Measurements from ENCODE around the gene SLMAP. TPM values are rescaled to one million over a fixed set of nuclear protein-coding genes. Genes with fewer than 3 reads are reported as not detected.

SLMAP gene
- total RNA-seq, 5 donors from 2014 or later (not counting 1 experiment from before 2014, with no cell fraction given), result 57.4 to 78.8 (median 72.3) TPM

DNA sequence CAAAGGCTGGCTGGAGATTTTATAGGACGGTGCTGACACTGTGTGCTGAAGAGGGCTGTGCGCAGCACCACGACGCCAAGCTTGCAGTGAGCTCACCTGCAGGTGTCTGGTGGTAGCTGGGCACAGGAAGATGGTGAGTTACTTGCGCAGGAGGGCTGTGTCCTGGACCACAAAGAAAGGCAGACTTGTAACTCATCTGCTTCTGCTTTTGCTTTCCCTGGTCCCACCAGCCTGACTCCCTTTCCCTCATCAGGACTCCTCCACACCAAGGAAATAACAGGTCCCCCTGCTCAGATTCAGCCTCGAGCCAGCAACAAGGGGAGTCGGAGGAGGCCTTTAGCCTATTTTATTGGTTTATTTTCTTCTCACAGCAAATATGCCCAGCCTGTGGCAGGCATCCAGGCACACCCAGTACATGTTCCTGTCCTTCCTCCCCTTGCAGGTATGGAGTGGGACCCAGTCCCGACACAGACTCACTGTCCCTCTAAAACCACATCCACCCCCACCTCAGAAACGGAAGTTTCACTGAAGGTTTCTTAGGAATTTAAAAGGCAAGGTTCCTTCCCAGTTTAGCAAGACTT, 216.5 kb downstream of the SLMAP start:
- Mint-ChIP-seq H3K36me3 (no peaks in the 10 kb centered on the region), H3K4me1 (peaks cover 6 to 25% (median 13%) of the 10 kb centered on the region in 3 donors), H3K27ac (no peak overlapping the region), H3K4me3 (no peak overlapping the region), H3K9me3 (no peaks in the 10 kb centered on the region), H3K27me3 (no peaks in the 10 kb centered on the region)
- CTCF ChIA-PET, result no interaction called here
- H3K27ac ChIP-seq (ENCODE audit: low read length), result no peak overlapping the region
- H3K9me3 ChIP-seq, result no peaks in the 10 kb centered on the region
- no peaks in the 10 kb centered on the region for H3K36me3 ChIP-seq (ENCODE audit: control insufficient read depth in 2 of 2, extremely low read depth in 1 of 2, insufficient read depth in 1 of 2, low read length in 1 of 2)
- POLR2A ChIA-PET, result no interaction called here
- no peak overlapping the region for H3K4me3 ChIP-seq (ENCODE audit: control insufficient read depth in 1 of 2, extremely low read depth in 1 of 2, low read length in 1 of 2)
- peaks cover 0 to 12% of the 10 kb centered on the region in 2 experiments for H3K4me1 ChIP-seq (ENCODE audit: control insufficient read depth in 1 of 2, extremely low read depth in 1 of 2, insufficient read depth in 2 of 2, low read length in 2 of 2)
- WGBS (ENCODE audit: insufficient coverage), result 50% methylated on average over 4 of the region's 9 CpGs
- H3K27me3 ChIP-seq (replicated peaks in 1 of 2; ENCODE audit: control insufficient read depth in 2 of 2, extremely low read depth in 1 of 2, insufficient read depth in 2 of 2, low read length in 1 of 2), result peaks cover 0 to 5% of the 10 kb centered on the region in 2 experiments
- DNase-seq (no peak), ATAC-seq (replicated peaks in 1 of 4) (peak in 1 of 4 experiments; percentile 47)

DNA sequence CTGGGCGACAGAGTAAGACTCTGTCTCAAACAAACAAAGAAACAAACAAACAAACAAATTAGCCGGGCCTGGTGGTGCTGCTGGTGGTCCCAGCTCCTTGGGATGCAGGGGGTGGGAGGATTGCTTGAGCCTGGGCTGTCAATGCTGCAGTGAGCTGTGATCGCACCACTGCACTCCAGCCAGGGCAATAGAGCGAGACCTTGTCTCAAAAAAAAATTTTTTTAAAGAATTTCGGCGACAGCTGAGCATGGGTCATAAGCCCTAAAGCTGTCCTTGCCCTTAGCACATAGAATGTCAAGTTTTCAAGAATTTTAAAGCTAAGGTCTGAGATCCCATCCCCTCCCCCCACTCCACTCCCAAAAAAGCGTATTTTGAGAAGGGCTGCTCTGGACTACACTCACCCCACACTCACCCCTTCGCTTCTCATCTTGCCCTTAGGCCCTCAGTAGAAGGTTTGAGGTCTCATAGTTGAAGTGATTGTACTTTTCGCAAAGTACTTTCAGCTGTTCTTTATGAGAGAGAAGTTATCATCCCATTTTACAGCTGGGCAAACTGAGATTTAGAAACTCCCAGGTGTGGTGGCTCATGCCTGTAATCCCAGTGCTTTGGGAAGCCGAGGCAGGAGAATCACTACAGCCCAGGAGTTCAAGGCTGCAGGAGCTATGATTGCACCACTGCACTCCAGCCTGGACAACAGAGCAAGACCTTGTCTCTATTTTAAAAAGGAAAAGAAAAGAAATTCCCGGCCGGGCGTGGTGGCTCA, 217.8 kb downstream of the SLMAP start:
- no peak overlapping the region for H3K4me3 Mint-ChIP-seq

DNA sequence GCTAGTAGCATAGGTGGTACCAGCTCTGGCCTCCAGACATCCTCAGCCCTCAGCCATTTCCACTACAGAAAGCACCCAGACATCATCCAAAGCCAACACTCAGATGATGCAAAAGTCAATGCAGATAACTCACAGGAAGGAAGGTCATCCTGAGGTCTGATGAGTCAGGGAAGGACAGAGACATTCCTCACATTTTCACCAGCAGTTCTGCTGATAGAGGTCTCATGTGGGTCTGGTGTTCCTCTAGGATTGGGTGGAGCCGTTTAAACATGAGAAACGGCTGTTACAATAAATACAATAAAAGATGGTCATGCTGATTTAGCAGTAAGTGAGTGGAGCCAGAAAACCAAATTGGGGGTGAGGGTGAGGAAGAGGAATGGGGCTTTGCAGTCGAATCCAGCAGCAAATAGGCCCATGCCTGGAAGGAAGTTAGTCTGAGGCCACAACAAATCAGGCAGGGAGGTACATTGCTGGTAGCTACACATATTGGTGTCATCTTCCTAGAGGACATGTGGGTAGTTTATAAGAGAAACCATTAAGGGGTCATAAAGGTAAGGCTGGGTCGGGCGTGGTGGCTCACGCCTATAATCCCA, 218.8 kb downstream of the SLMAP start:
- Mint-ChIP-seq H3K9me3 (no peaks in the 10 kb centered on the region), H3K27ac (no peak overlapping the region), H3K27me3 (no peaks in the 10 kb centered on the region), H3K4me1 (peaks cover 2 to 15% (median 5%) of the 10 kb centered on the region in 3 donors), H3K4me3 (no peak overlapping the region), H3K36me3 (no peaks in the 10 kb centered on the region)
- Histone ChIP-seq H3K27me3 (replicated peaks in 1 of 2; ENCODE audit: control insufficient read depth in 2 of 2, extremely low read depth in 1 of 2, insufficient read depth in 2 of 2, low read length in 1 of 2) (peaks cover 0 to 5% of the 10 kb centered on the region in 2 experiments), H3K36me3 (ENCODE audit: control insufficient read depth in 2 of 2, extremely low read depth in 1 of 2, insufficient read depth in 1 of 2, low read length in 1 of 2) (no peaks in the 10 kb centered on the region), H3K9me3 (no peaks in the 10 kb centered on the region), H3K4me3 (ENCODE audit: control insufficient read depth in 1 of 2, extremely low read depth in 1 of 2, low read length in 1 of 2) (no peak overlapping the region), H3K4me1 (ENCODE audit: control insufficient read depth in 1 of 2, extremely low read depth in 1 of 2, insufficient read depth in 2 of 2, low read length in 2 of 2) (peaks cover 0 to 4% of the 10 kb centered on the region in 2 experiments), H3K27ac (ENCODE audit: low read length) (no peak overlapping the region)
- POLR2A ChIA-PET, result no interaction called here
- 86% methylated on average over 6 of the region's 6 CpGs for WGBS (ENCODE audit: insufficient coverage)
- DNase-seq, result no peak
- no peak for ATAC-seq (replicated peaks in 1 of 4)
- CTCF ChIA-PET, result interaction anchor here in 1 of 2 donors (0.6 kb wide), 1 partner anchor 1083 kb away, joined by 8 read pairs; no protein-coding TSS in a partner anchor

More for the DNA sequence above, 217.8 kb downstream of the SLMAP start:
- Histone ChIP-seq H3K27me3 (replicated peaks in 1 of 2; ENCODE audit: control insufficient read depth in 2 of 2, extremely low read depth in 1 of 2, insufficient read depth in 2 of 2, low read length in 1 of 2) (peaks cover 0 to 5% of the 10 kb centered on the region in 2 experiments), H3K27ac (ENCODE audit: low read length) (no peak overlapping the region), H3K4me1 (ENCODE audit: control insufficient read depth in 1 of 2, extremely low read depth in 1 of 2, insufficient read depth in 2 of 2, low read length in 2 of 2) (peaks cover 0 to 4% of the 10 kb centered on the region in 2 experiments), H3K36me3 (ENCODE audit: control insufficient read depth in 2 of 2, extremely low read depth in 1 of 2, insufficient read depth in 1 of 2, low read length in 1 of 2) (no peaks in the 10 kb centered on the region), H3K4me3 (ENCODE audit: control insufficient read depth in 1 of 2, extremely low read depth in 1 of 2, low read length in 1 of 2) (no peak overlapping the region), H3K9me3 (no peaks in the 10 kb centered on the region)
- peaks cover 2 to 15% (median 5%) of the 10 kb centered on the region in 3 donors for H3K4me1 Mint-ChIP-seq
- no peaks in the 10 kb centered on the region for H3K9me3 Mint-ChIP-seq
- ChIA-PET POLR2A (no interaction called here), CTCF (no interaction called here)
- H3K36me3 Mint-ChIP-seq, result no peaks in the 10 kb centered on the region
- no peak overlapping the region for H3K27ac Mint-ChIP-seq
- no peaks in the 10 kb centered on the region for H3K27me3 Mint-ChIP-seq
- 93% methylated on average over 8 of the region's 13 CpGs for WGBS (ENCODE audit: insufficient coverage)
- DNase-seq (no peak), ATAC-seq (replicated peaks in 1 of 4) (no peak)

DNA sequence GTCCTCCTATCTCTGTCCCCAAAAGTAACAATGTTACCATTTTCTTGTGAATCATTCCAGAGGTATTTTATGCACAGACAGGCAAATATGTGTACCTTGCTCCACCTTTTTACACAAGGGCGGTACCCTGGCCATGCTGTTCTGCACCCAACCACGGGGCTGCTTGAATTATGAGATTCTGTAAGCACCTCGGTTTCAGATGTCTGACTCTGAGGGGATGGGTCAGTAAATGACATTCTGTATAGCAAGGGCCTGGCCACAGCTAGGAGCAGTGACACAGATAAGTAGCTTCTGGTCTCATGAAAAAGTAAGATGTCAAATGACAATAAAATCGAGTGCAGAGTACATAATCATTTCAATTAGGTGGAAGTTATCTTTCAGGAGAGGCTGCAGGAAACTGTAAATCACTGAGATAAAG, 221.7 kb downstream of the SLMAP start:
- no peaks in the 10 kb centered on the region for H3K4me1 ChIP-seq (ENCODE audit: control insufficient read depth in 1 of 2, extremely low read depth in 1 of 2, insufficient read depth in 2 of 2, low read length in 2 of 2)
- Mint-ChIP-seq H3K36me3 (no peaks in the 10 kb centered on the region), H3K4me3 (no peak overlapping the region), H3K27ac (no peak overlapping the region), H3K9me3 (no peaks in the 10 kb centered on the region), H3K4me1 (peaks cover 7 to 8% (median 8%) of the 10 kb centered on the region in 3 donors), H3K27me3 (no peaks in the 10 kb centered on the region)
- POLR2A ChIA-PET, result no interaction called here
- H3K9me3 ChIP-seq, result no peaks in the 10 kb centered on the region
- CTCF ChIA-PET, result interaction anchor here in 1 of 2 donors (0.6 kb wide), 1 partner anchor 9 kb away, joined by 4 read pairs; no protein-coding TSS in a partner anchor
- H3K27me3 ChIP-seq (replicated peaks in 1 of 2; ENCODE audit: control insufficient read depth in 2 of 2, extremely low read depth in 1 of 2, insufficient read depth in 2 of 2, low read length in 1 of 2), result no peaks in the 10 kb centered on the region
- ATAC-seq (replicated peaks in 1 of 4) (no peak), DNase-seq (no peak)
- no peak overlapping the region for H3K27ac ChIP-seq (ENCODE audit: low read length)
- 100% methylated on average over 1 of the region's 4 CpGs for WGBS (ENCODE audit: insufficient coverage)
- no peaks in the 10 kb centered on the region for H3K36me3 ChIP-seq (ENCODE audit: control insufficient read depth in 2 of 2, extremely low read depth in 1 of 2, insufficient read depth in 1 of 2, low read length in 1 of 2)
- H3K4me3 ChIP-seq (ENCODE audit: control insufficient read depth in 1 of 2, extremely low read depth in 1 of 2, low read length in 1 of 2), result no peak overlapping the region

DNA sequence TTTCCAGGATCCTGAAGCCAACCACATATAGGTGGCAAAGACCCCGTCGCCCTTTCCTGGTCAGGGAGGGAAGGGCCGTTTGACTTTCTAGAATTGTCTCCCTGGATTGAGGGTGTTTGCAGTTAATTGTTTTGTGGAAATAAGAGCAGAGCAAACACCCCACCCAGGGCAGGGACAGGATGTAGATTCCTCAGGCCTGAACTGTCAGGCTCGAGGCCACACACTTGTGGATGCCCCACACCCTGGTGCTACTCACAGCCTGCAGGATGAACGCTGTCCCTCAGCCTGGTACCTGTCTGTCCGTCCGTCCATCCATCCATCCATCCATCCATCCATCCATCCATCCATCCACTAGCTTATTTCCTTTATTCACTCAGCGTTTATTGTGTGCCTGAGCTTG, 222.2 kb downstream of the SLMAP start:
- no peak overlapping the region for H3K27ac ChIP-seq (ENCODE audit: low read length)
- DNase-seq, result no peak
- H3K9me3 ChIP-seq, result no peaks in the 10 kb centered on the region
- no peaks in the 10 kb centered on the region for H3K27me3 Mint-ChIP-seq
- no peak for ATAC-seq (replicated peaks in 1 of 4)
- 75% methylated on average over 2 of the region's 8 CpGs for WGBS (ENCODE audit: insufficient coverage)
- no peak overlapping the region for H3K4me3 ChIP-seq (ENCODE audit: control insufficient read depth in 1 of 2, extremely low read depth in 1 of 2, low read length in 1 of 2)
- ChIA-PET POLR2A (no interaction called here), CTCF (no interaction called here)
- H3K36me3 ChIP-seq (ENCODE audit: control insufficient read depth in 2 of 2, extremely low read depth in 1 of 2, insufficient read depth in 1 of 2, low read length in 1 of 2), result no peaks in the 10 kb centered on the region
- no peaks in the 10 kb centered on the region for H3K9me3 Mint-ChIP-seq
- peaks cover 0 to 4% of the 10 kb centered on the region in 2 experiments for H3K4me1 ChIP-seq (ENCODE audit: control insufficient read depth in 1 of 2, extremely low read depth in 1 of 2, insufficient read depth in 2 of 2, low read length in 2 of 2)
- H3K27me3 ChIP-seq (replicated peaks in 1 of 2; ENCODE audit: control insufficient read depth in 2 of 2, extremely low read depth in 1 of 2, insufficient read depth in 2 of 2, low read length in 1 of 2), result no peaks in the 10 kb centered on the region
- H3K27ac Mint-ChIP-seq, result no peak overlapping the region
- H3K4me1 Mint-ChIP-seq, result peaks cover 8 to 12% (median 11%) of the 10 kb centered on the region in 3 donors
- H3K36me3 Mint-ChIP-seq, result no peaks in the 10 kb centered on the region
- no peak overlapping the region for H3K4me3 Mint-ChIP-seq

All from T-cell (primary cell).